ENCODE data around the gene TMEFF2. TPM values are rescaled to one million over a fixed set of nuclear protein-coding genes. Genes with fewer than 3 reads are reported as not detected.

Gene TMEFF2
- total and polyA plus RNA-seq, 2 of the 4 experiments (the other 2 are of a cell fraction) = 1.3 to 3.0 TPM

DNA sequence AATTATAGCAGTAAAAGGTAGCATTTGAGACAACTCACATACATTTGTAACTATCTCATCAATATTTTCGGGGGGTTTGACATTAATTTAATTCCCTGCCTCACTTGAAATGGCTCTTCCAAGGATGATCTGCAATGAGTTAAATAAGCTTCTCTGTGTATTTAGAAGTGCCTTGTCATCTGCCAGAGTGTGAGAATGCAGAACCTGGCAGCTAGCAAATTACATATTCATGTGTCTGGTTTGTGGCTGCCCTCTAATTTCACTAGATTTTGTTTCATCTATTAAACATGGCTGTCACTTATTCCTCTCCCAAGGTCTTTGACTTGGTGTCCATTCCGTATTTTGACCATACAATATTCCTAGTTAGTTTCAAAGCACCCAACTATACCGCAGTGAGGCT, 189.5 kb downstream of the TMEFF2 start:
- Histone ChIP-seq H3K23ac (ENCODE audit: low read depth, low read length) (no peak overlapping the region), H3K27me3 (ENCODE audit: control insufficient read depth, insufficient read depth, low read length) (no peaks in the 10 kb centered on the region), H2BK120ac (ENCODE audit: low read depth, low read length) (no peak overlapping the region), H3K4me1 (ENCODE audit: control insufficient read depth, insufficient read depth, low read length) (peaks cover 10% of the 10 kb centered on the region), H2AK5ac (ENCODE audit: low read depth, low read length) (no peak overlapping the region), H2BK15ac (ENCODE audit: low read depth, low read length) (no peak overlapping the region), H3K36me3 (ENCODE audit: control insufficient read depth, insufficient read depth, low read length) (no peaks in the 10 kb centered on the region), H3K56ac (ENCODE audit: extremely low read depth, insufficient read depth, low read length) (no peak overlapping the region), H3K4ac (ENCODE audit: low read depth, low read length) (no peak overlapping the region), H3K9me1 (ENCODE audit: insufficient read depth, low read length) (no peaks in the 10 kb centered on the region), H3K9me3 (ENCODE audit: control insufficient read depth, insufficient read depth, low read length) (no peaks in the 10 kb centered on the region), H4K91ac (ENCODE audit: insufficient read depth, low read depth, low read length) (no peak overlapping the region), H3K27ac (ENCODE audit: insufficient read depth, low read length) (no peak overlapping the region), H3K4me2 (ENCODE audit: low read depth, low read length) (no peak overlapping the region), H2BK20ac (ENCODE audit: low read depth, low read length) (no peak overlapping the region), H3K18ac (ENCODE audit: low read depth, low read length) (no peak overlapping the region), H2BK5ac (ENCODE audit: low read depth, low read length, poor library complexity, severe bottlenecking) (no peak overlapping the region), H4K20me1 (ENCODE audit: insufficient read depth, low read length) (no peaks in the 10 kb centered on the region), H3K9ac (ENCODE audit: low read depth, low read length) (no peak overlapping the region), H3K14ac (replicated peaks; ENCODE audit: low read depth, low read length) (no peak overlapping the region), H4K5ac (ENCODE audit: low read depth, low read length) (no peak overlapping the region), H3K4me3 (ENCODE audit: insufficient read depth, low read depth, low read length) (no peak overlapping the region), H4K8ac (ENCODE audit: low read depth in 2 of 2, low read length in 2 of 2) (no peak overlapping the region), H2AFZ (replicated peaks; ENCODE audit: low read length, poor library complexity) (no peak overlapping the region), H2AK9ac (replicated peaks; ENCODE audit: low read depth, low read length, poor library complexity) (no peak overlapping the region), H3K79me1 (ENCODE audit: low read depth in 1 of 2, low read length in 2 of 2) (no peaks in the 10 kb centered on the region)
- TF ChIP-seq CHD1 (IDR thresholded peaks at IDR 0.05; ENCODE audit: low read depth, low read length) = no peak
- TF ChIP-seq FOS (IDR thresholded peaks at IDR 0.05; ENCODE audit: low read depth, low read length) = no peak
- TF ChIP-seq RAD21 (IDR thresholded peaks at IDR 0.05; ENCODE audit: low read length) = no peak
- no peak for TF ChIP-seq BHLHE40 (IDR thresholded peaks at IDR 0.05; ENCODE audit: low read depth, low read length)
- TF ChIP-seq MAFK (IDR thresholded peaks at IDR 0.05; ENCODE audit: low read depth, low read length) = no peak
- TF ChIP-seq CTCF (conservative IDR thresholded peaks at IDR 0.05; ENCODE audit: low read depth, low read length) = no peak
- dilution Hi-C loops (cut with HindIII; ENCODE audit: low sequenced_read_pairs, unreplicated experiment) = no loop called here
- BruUV-seq (replicated peaks) = no TSS peak
- ChIA-PET CTCF (interaction anchor here (0.6 kb wide), 1 partner anchor 35 kb away, joined by 3 read pairs; no protein-coding TSS in a partner anchor), POLR2A (ENCODE audit: unreplicated experiment) (no interaction called here)
- DNase-seq (no peak), ATAC-seq (ENCODE audit: low read depth) (no peak)
- WGBS, 2 experiments (ENCODE audit: extremely low coverage in 2 of 2, insufficient read length in 1 of 2) = no CpG with 5 or more reads among the region's 3 CpGs
- in situ Hi-C loops (cut with MboI; ENCODE audit: low sequenced_read_pairs) = no loop called here
- intact Hi-C loops (cut with micrococcal nuclease) = no loop called here

Measured in IMR-90 (cell line).